ENCODE data around the gene FAM120A. TPM values are rescaled to one million over a fixed set of nuclear protein-coding genes. Genes with fewer than 3 reads are reported as not detected.

FAM120A gene
- total RNA-seq, 2 donors from 2014 or later: 38.3 to 46.1 TPM

GRCh38 chr9:93580654-93581380 lies 129.3 kb downstream of the FAM120A start:
- TF ChIP-seq CTCF (conservative IDR thresholded peaks at IDR 0.05): no peak
- Histone ChIP-seq H3K4me1 (ENCODE audit: control insufficient read depth, insufficient read depth, low read length) (peaks cover 14% of the 10 kb centered on the region), H3K9ac (ENCODE audit: extremely low read depth, low read length, poor library complexity, severe bottlenecking) (no peak overlapping the region), H3K36me3 (ENCODE audit: control insufficient read depth, insufficient read depth, low read length) (peaks cover 4% of the 10 kb centered on the region), H3K27me3 (ENCODE audit: control insufficient read depth, insufficient read depth, low read length, poor library complexity, severe bottlenecking) (no peaks in the 10 kb centered on the region), H3K4me3 (ENCODE audit: low read length) (no peak overlapping the region), H3K27ac (ENCODE audit: low read depth, low read length) (no peak overlapping the region), H3K9me3 (ENCODE audit: control insufficient read depth, low read length) (peaks cover 9% of the 10 kb centered on the region)
- H3K36me3 Mint-ChIP-seq (ENCODE audit: low read depth): peaks cover 6% of the 10 kb centered on the region
- 84 to 85% methylated on average over 3 to 10 of the region's 10 CpGs for WGBS, 2 experiments (ENCODE audit: insufficient coverage in 1 of 2, insufficient read length in 1 of 2)
- H3K27me3 Mint-ChIP-seq (ENCODE audit: insufficient read depth): peaks cover 4% of the 10 kb centered on the region
- H3K9me3 Mint-ChIP-seq: peaks cover 4% of the 10 kb centered on the region
- no peak overlapping the region for H3K4me3 Mint-ChIP-seq
- peaks cover 31% of the 10 kb centered on the region for H3K4me1 Mint-ChIP-seq
- DNase-seq: peak; percentile 37
- no peak overlapping the region for H3K27ac Mint-ChIP-seq

- 57 to 66% methylated on average over 4 to 5 of the region's 5 CpGs for WGBS, 2 experiments (ENCODE audit: insufficient coverage in 1 of 2, insufficient read length in 1 of 2)
- no peak overlapping the region for H3K27ac Mint-ChIP-seq
Observed at GRCh38 chr9:93582115-93582514, 130.6 kb downstream of the FAM120A start.

GRCh38 chr9:93582550-93582949 lies 131.1 kb downstream of the FAM120A start:
- Histone ChIP-seq H3K36me3 (ENCODE audit: control insufficient read depth, insufficient read depth, low read length) (peaks cover 4% of the 10 kb centered on the region), H3K27me3 (ENCODE audit: control insufficient read depth, insufficient read depth, low read length, poor library complexity, severe bottlenecking) (no peaks in the 10 kb centered on the region), H3K9me3 (ENCODE audit: control insufficient read depth, low read length) (peaks cover 9% of the 10 kb centered on the region), H3K4me1 (ENCODE audit: control insufficient read depth, insufficient read depth, low read length) (peaks cover 14% of the 10 kb centered on the region), H3K4me3 (ENCODE audit: low read length) (no peak overlapping the region), H3K9ac (ENCODE audit: extremely low read depth, low read length, poor library complexity, severe bottlenecking) (no peak overlapping the region), H3K27ac (ENCODE audit: low read depth, low read length) (no peak overlapping the region)
- 95 to 96% methylated on average over 3 of the region's 3 CpGs for WGBS, 2 experiments (ENCODE audit: insufficient coverage in 1 of 2, insufficient read length in 1 of 2)
- H3K4me3 Mint-ChIP-seq: no peak overlapping the region
- H3K27me3 Mint-ChIP-seq (ENCODE audit: insufficient read depth): peaks cover 3% of the 10 kb centered on the region
- no peak for TF ChIP-seq CTCF (conservative IDR thresholded peaks at IDR 0.05)
- H3K4me1 Mint-ChIP-seq: peaks cover 31% of the 10 kb centered on the region
- DNase-seq: no peak
- no peak overlapping the region for H3K27ac Mint-ChIP-seq
- peaks cover 6% of the 10 kb centered on the region for H3K36me3 Mint-ChIP-seq (ENCODE audit: low read depth)
- H3K9me3 Mint-ChIP-seq: peaks cover 4% of the 10 kb centered on the region

More at GRCh38 chr9:93582115-93582514, 130.6 kb downstream of the FAM120A start:
- Histone ChIP-seq H3K36me3 (ENCODE audit: control insufficient read depth, insufficient read depth, low read length) (peaks cover 4% of the 10 kb centered on the region), H3K4me1 (ENCODE audit: control insufficient read depth, insufficient read depth, low read length) (peaks cover 14% of the 10 kb centered on the region), H3K9me3 (ENCODE audit: control insufficient read depth, low read length) (peaks cover 9% of the 10 kb centered on the region), H3K4me3 (ENCODE audit: low read length) (no peak overlapping the region), H3K27ac (ENCODE audit: low read depth, low read length) (no peak overlapping the region), H3K27me3 (ENCODE audit: control insufficient read depth, insufficient read depth, low read length, poor library complexity, severe bottlenecking) (no peaks in the 10 kb centered on the region), H3K9ac (ENCODE audit: extremely low read depth, low read length, poor library complexity, severe bottlenecking) (no peak overlapping the region)
- H3K4me1 Mint-ChIP-seq: peaks cover 33% of the 10 kb centered on the region
- peaks cover 4% of the 10 kb centered on the region for H3K27me3 Mint-ChIP-seq (ENCODE audit: insufficient read depth)
- H3K9me3 Mint-ChIP-seq: peaks cover 4% of the 10 kb centered on the region
- peaks cover 6% of the 10 kb centered on the region for H3K36me3 Mint-ChIP-seq (ENCODE audit: low read depth)
- TF ChIP-seq CTCF (conservative IDR thresholded peaks at IDR 0.05): no peak
- H3K4me3 Mint-ChIP-seq: no peak overlapping the region
- DNase-seq: peak; percentile 44

All from endodermal cell (in vitro differentiated cells).